BE2C (cell line): ENCODE measurements around the gene BAIAP2L2.

Source experiments
- DNase-seq: peaks from one replicate; pipeline ENCODE4 v3.0.0-alpha.2; 2020
- H3K27me3 ChIP-seq: fragments of 250-450 bp; sonication (Bioruptor Pico); 2 replicates; pipeline ENCODE4 v1.5.1; 2020; ENCODE audit warnings: mild to moderate bottlenecking
- H3K36me3 ChIP-seq: fragments of 250-450 bp; sonication (Bioruptor Pico); 2 replicates; pipeline ENCODE4 v1.5.1; 2020; ENCODE audit warnings: mild to moderate bottlenecking
- H3K4me1 ChIP-seq: fragments of 250-450 bp; sonication (Bioruptor Pico); 2 replicates; pipeline ENCODE4 v1.5.1; 2020
- H3K4me3 ChIP-seq: 2 replicates; pipeline ENCODE4 v1.5.1; 2011; ENCODE audit warnings: low read depth, low read length
- H3K9me3 ChIP-seq: fragments of 250-450 bp; sonication (Bioruptor Pico); 2 replicates; pipeline ENCODE4 v1.5.1; 2020
- TF ChIP-seq, protein P1 (sequence below): IDR thresholded peaks from 2 replicates; pipeline ENCODE4 v1.5.1; 2012; ENCODE audit warnings: mild to moderate bottlenecking, low read depth, low read length

The BAIAP2L2 gene

DNA sequence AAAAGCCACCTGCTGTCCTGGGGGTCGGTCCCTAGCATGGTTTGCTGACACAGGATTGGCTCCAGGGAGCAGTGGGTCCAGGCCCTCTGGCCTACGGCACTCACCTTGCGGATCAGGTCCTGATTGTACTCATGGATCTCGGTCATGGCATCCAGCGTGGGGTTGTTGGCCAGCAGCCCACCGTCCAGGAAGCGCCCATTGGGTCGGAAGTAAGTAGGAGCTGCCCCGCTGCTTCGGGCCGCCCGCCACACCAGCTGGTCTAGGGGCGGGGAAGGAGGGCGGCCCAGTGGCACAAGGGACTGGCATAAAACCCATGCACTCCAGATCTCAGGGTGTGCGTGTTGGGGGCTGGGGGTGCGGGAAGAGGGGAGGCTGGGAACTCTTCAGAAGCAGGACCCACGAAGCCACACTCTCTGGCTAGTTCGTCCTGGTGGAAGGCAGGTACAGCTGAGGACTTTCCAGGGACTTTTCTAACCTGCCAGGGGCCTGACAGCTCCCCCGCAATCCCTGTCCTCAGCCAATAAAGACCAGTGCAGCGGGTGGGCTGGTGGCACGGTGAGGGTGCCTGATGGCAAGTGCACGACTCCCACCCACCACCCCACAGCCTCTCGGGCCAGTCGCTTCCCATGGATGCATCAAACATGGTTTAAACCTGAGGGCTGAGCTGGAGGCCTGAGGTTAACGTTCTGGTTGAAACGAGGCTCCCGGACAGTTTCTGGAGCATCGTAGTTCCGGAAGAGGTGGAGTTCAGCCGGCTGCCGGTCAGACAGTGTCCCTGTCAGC, 5.1 kb upstream of the BAIAP2L2 start:
- TF ChIP-seq, protein P1, sequence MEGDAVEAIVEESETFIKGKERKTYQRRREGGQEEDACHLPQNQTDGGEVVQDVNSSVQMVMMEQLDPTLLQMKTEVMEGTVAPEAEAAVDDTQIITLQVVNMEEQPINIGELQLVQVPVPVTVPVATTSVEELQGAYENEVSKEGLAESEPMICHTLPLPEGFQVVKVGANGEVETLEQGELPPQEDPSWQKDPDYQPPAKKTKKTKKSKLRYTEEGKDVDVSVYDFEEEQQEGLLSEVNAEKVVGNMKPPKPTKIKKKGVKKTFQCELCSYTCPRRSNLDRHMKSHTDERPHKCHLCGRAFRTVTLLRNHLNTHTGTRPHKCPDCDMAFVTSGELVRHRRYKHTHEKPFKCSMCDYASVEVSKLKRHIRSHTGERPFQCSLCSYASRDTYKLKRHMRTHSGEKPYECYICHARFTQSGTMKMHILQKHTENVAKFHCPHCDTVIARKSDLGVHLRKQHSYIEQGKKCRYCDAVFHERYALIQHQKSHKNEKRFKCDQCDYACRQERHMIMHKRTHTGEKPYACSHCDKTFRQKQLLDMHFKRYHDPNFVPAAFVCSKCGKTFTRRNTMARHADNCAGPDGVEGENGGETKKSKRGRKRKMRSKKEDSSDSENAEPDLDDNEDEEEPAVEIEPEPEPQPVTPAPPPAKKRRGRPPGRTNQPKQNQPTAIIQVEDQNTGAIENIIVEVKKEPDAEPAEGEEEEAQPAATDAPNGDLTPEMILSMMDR = no peak
- no peak overlapping the region for H3K4me3 ChIP-seq
- DNase-seq = no peak
- no peaks in the 10 kb centered on the region for H3K36me3 ChIP-seq
- no peaks in the 10 kb centered on the region for H3K9me3 ChIP-seq
- H3K27me3 ChIP-seq = no peaks in the 10 kb centered on the region
- H3K4me1 ChIP-seq = peaks cover 3% of the 10 kb centered on the region; the same call in 1 of the 2 replicates

DNA sequence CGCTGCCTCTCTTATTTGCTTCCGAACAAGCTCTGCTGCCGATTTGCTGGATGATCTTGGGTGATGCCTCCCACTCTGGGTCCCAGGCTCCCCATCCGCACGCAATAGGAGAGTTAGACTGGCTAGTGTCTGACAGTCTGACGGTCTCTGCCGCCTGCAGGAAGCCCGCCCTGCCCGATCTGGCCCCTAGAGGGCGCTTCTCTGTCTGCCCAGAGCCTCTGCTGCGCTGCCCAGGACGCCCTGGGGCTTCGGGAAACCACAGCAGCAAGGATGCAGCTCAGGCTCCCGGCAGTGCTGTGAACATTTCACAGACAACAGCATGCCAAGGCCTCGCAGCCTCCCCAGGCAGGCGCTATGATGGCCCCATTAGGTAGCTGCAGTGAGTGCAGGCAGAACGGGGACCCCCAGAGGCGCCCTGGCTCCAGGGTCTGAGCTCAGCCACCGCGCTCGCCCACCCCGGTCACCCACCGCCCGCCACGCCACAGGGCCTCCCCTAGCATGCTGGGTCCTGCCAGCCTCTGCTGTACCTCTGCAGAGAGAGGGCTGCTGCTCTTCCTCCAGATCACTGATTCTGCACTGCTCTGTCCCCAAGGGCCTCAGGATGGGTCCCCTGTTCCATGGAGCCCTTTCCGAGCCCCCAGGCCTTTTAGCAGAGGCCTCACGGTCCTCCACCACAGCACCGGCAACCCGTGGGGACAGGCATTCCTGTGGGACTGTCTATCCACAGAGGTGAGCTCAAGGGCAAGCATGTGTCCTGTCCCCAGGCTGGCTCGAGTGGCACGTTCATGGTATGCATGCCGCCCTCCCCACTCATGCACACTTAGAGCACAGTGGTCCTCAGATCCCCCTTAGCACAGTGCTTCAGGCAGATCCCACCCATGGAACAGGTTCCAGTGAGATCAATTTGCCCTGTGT, 4.3 kb upstream of the BAIAP2L2 start:
- Histone ChIP-seq H3K27me3 (no peaks in the 10 kb centered on the region), H3K9me3 (no peaks in the 10 kb centered on the region), H3K4me1 (peaks cover 3% of the 10 kb centered on the region; the same call in 1 of the 2 replicates), H3K4me3 (no peak overlapping the region), H3K36me3 (no peaks in the 10 kb centered on the region)
- DNase-seq = peak; percentile 94
- TF ChIP-seq, protein P1 = peak; percentile 95

DNA sequence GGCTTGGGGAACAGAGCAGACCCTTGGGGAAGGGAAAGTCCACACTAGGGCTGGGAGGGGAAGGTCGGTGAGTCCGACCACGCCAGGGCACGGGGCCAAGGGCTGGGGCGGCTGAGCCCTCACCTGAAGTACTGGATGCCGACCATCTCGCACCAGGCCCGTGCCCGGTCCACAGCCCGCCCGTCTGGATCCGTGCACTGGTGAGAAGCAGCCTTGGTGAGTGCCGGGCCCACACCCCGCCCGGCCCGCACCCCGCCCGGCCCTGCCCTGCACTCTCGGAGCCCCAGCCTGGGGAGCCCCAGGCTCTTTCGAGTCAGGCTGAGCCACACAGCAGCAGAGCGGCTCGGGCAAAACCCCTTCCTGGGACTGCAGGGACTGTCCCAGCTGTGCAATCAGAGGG, 1.9 kb upstream of the BAIAP2L2 start:
- no peaks in the 10 kb centered on the region for H3K36me3 ChIP-seq
- H3K9me3 ChIP-seq = no peaks in the 10 kb centered on the region
- TF ChIP-seq, protein P1 = no peak
- DNase-seq = no peak
- H3K4me3 ChIP-seq = no peak overlapping the region
- peaks cover 3% of the 10 kb centered on the region; the same call in 1 of the 2 replicates for H3K4me1 ChIP-seq
- no peaks in the 10 kb centered on the region for H3K27me3 ChIP-seq

DNA sequence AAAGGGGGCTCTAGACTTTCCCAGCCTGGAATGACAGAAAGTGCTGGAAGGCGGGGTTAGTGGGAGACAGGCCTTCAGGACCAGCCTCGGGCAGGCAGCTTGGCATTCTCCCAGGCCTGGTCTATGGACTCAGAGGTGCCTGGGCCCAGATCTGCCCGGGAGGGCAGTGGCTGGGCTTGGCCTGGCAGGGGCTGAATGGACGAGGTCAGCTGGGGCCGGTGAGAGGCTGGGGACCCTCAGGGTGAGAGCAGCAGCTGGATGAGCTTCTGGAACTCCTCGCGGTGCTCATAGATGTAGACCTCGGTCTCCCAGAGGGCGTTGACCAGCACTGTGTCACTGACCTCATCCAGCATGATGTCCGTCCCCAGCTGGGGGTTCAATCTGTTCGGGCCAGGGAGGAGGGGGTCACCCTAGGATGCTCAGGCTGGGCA, 1.5 kb upstream of the BAIAP2L2 start:
- Histone ChIP-seq H3K27me3 (no peaks in the 10 kb centered on the region), H3K9me3 (no peaks in the 10 kb centered on the region), H3K36me3 (no peaks in the 10 kb centered on the region), H3K4me1 (peaks cover 3% of the 10 kb centered on the region; the same call in 1 of the 2 replicates), H3K4me3 (no peak overlapping the region)
- DNase-seq = no peak
- TF ChIP-seq, protein P1 = no peak

DNA sequence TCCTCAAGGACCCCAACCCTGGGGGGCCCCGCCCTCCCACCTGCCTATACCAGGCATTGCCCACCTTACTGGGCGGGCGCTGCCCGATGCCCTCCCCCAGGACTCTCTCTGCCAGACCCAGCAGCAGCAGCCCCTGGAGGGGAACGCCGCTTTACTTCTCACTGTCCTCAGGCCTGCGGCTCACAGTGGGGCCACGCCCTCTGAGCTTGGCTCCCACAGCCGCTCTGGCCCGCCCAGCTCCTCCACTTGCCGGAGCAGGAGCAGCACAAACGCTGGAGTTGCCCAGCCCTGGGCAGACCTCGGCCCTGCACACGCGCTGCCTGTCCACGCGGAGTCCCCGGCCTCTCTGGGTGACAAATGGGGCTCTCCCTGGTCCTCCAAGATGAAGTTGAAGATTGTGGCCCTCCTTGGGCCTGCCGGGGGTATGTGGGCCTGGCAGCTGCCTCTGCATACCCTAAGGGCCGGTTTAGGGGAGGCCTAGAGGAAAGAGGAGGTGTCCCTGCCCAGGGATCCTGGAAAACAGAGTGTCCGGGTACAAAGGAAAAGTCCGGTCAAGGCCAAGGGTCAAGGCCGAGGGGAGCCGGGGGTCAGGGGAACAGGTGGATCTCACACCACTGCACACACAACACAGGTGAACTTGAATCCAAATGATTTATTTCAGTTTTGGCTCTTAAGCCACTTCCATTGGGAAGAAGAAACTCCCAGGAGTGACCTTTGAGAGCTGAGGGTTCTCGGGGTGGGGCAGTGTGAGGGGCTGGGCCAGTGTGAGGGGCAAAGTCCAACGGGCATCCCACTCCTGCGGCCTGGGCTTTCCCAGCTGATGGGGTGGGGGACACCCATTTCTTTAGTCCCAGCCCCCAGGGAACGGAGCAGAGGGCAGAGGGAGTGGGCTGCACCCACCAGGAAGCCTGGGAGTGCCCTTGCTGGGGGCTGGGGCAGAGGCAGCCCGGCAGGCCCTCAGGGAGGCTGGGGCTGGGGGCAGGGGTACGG, 674 bp upstream of the BAIAP2L2 start:
- Histone ChIP-seq H3K36me3 (no peaks in the 10 kb centered on the region), H3K4me1 (peaks cover 3% of the 10 kb centered on the region; the same call in 1 of the 2 replicates), H3K9me3 (no peaks in the 10 kb centered on the region), H3K4me3 (no peak overlapping the region), H3K27me3 (no peaks in the 10 kb centered on the region)
- DNase-seq = no peak
- TF ChIP-seq, protein P1 = no peak
